MM.1S (cell line): ENCODE results near the gene NATD1.

Source experiments
- EZH2 ChIP-seq: fragments of 300-600 bp; sonication (generic); optimal IDR thresholded peaks from 2 replicates; pipeline ENCODE3; 2017; ENCODE audit warnings: low read depth, mild to moderate bottlenecking, antibody characterized with exemption, low read length, mixed read lengths
- EZH2phosphoT487 ChIP-seq: fragments of 300-600 bp; sonication (generic); IDR thresholded peaks from 2 replicates; pipeline ENCODE4 v1.6.1; 2018; ENCODE audit warnings: antibody characterized with exemption, low read length
- TF ChIP-seq, protein P1 (sequence below): fragments of 300-600 bp; sonication (generic); IDR thresholded peaks from 2 replicates; pipeline ENCODE4 v1.5.1; 2016; ENCODE audit warnings: antibody characterized with exemption, low read length, mixed read lengths

DNA sequence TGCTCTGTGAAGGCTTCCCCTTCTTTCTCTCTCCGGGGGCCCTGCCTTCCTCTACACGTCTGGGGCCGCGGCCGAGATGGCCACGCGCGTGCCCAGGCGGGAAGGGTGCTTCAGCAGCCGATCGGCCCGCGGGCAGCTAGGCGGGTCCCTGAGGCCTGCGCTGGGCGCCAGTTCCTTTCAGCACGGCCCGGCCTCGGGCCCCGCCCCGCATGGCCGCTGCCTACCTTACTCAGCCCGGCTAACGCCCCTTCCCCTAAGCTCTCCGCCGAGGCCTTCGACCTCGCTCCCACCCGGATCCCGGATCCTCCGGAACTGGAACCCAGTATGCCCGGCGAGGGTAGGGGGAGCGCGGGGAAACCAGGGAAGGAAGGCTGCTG lies 39.6 kb downstream of the NATD1 start:
- TF ChIP-seq, protein P1, sequence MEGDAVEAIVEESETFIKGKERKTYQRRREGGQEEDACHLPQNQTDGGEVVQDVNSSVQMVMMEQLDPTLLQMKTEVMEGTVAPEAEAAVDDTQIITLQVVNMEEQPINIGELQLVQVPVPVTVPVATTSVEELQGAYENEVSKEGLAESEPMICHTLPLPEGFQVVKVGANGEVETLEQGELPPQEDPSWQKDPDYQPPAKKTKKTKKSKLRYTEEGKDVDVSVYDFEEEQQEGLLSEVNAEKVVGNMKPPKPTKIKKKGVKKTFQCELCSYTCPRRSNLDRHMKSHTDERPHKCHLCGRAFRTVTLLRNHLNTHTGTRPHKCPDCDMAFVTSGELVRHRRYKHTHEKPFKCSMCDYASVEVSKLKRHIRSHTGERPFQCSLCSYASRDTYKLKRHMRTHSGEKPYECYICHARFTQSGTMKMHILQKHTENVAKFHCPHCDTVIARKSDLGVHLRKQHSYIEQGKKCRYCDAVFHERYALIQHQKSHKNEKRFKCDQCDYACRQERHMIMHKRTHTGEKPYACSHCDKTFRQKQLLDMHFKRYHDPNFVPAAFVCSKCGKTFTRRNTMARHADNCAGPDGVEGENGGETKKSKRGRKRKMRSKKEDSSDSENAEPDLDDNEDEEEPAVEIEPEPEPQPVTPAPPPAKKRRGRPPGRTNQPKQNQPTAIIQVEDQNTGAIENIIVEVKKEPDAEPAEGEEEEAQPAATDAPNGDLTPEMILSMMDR: no peak
- TF ChIP-seq EZH2 (no peak), EZH2phosphoT487 (no peak)
